T-helper 1 cell treated with Interleukin-12 subunit alpha and Interleukin-12 subunit beta and Interleukin-4 antibody, amounts not matched to agents 30 μg/mL and 1 μg/mL, for 36 hours (primary cell): ENCODE results near the gene SRGAP1.
"Not testable (repeated sequence)": the region's sequence is repeated elsewhere in the genome, so short reads cannot be mapped to it uniquely, and the experiment has no call there.

Experiments
- H3K27ac Mint-ChIP-seq: one replicate; pipeline ENCODE4 v1.8.0; 2021; ENCODE audit warnings: mild to moderate bottlenecking, mixed read lengths
- H3K27me3 Mint-ChIP-seq: one replicate; pipeline ENCODE4 v1.8.0; 2021; ENCODE audit warnings: low read depth, mixed read lengths
- H3K36me3 Mint-ChIP-seq: one replicate; pipeline ENCODE4 v1.8.0; 2021; ENCODE audit warnings: low read depth, mixed read lengths
- H3K4me1 Mint-ChIP-seq: one replicate; pipeline ENCODE4 v1.8.0; 2021; ENCODE audit warnings: low read depth, mixed read lengths
- H3K4me3 Mint-ChIP-seq: one replicate; pipeline ENCODE4 v1.8.0; 2021; ENCODE audit warnings: mild to moderate bottlenecking, moderate library complexity, mixed read lengths
- H3K9me3 Mint-ChIP-seq: one replicate; pipeline ENCODE4 v1.8.0; 2021; ENCODE audit warnings: mixed read lengths

The SRGAP1 gene

DNA sequence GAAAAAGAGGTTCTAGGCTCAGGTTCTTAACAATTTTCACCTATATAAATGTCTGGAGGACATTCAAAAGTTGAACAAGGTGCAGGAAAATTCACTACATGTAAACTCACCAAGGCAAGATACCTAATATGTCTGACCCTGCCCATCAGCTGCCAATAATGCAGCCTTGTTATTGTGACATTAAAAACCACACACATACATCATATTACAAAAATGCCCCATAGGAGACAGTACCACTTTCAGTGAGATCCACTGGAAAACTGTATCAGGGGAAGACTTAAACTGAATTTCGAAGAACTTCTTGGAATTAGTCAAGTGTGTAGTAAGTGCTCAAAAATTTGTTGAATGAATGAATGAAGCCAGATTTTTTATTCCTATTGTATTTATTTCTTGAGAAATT is 294.5 kb downstream of the SRGAP1 start:
- no peaks in the 10 kb centered on the region for H3K27me3 Mint-ChIP-seq
- H3K4me1 Mint-ChIP-seq: no peaks in the 10 kb centered on the region
- peaks cover 4% of the 10 kb centered on the region for H3K9me3 Mint-ChIP-seq
- H3K4me3 Mint-ChIP-seq: no peak overlapping the region
- H3K27ac Mint-ChIP-seq: no peak overlapping the region
- no peaks in the 10 kb centered on the region for H3K36me3 Mint-ChIP-seq

DNA sequence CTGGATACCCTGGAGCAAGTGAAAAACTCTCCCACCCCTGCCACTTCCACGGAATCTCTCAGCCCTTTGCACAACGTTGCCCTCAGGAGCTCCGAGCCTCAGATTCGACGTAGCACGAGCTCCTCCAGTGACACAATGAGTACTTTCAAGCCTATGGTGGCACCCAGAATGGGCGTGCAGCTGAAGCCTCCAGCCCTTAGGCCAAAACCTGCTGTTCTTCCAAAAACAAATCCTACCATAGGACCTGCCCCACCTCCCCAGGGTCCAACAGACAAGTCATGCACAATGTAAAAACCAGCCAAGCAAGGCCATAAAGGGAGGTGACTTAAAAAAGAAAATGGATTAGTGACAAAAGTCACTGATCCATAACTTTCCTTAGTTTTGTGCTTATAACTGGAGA is 297.9 kb downstream of the SRGAP1 start:
- H3K36me3 Mint-ChIP-seq: no peaks in the 10 kb centered on the region
- H3K27me3 Mint-ChIP-seq: no peaks in the 10 kb centered on the region
- no peaks in the 10 kb centered on the region for H3K4me1 Mint-ChIP-seq
- no peak overlapping the region for H3K27ac Mint-ChIP-seq
- H3K9me3 Mint-ChIP-seq: no peaks in the 10 kb centered on the region
- H3K4me3 Mint-ChIP-seq: no peak overlapping the region

DNA sequence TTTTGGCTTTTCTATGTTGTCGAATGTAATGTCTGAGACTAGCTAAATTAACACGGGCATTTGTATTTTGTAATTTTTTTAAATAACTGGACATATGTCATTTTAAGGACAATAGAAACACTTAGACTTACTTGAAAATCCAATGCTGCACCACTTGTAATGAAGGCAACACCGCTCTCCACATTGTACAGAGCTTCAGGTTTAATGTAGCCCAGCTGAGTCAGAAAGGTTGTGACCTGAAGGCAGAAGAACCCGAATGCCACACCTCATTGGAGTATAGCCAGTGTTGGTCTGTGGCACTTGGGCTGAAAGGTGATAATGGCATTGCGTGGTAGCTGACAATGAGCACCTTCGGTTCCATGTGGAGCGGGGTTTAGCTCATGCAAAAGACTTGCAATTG is 298.3 kb downstream of the SRGAP1 start:
- no peaks in the 10 kb centered on the region for H3K9me3 Mint-ChIP-seq
- H3K27ac Mint-ChIP-seq: no peak overlapping the region
- H3K4me3 Mint-ChIP-seq: no peak overlapping the region
- H3K4me1 Mint-ChIP-seq: no peaks in the 10 kb centered on the region
- H3K27me3 Mint-ChIP-seq: no peaks in the 10 kb centered on the region
- no peaks in the 10 kb centered on the region for H3K36me3 Mint-ChIP-seq

DNA sequence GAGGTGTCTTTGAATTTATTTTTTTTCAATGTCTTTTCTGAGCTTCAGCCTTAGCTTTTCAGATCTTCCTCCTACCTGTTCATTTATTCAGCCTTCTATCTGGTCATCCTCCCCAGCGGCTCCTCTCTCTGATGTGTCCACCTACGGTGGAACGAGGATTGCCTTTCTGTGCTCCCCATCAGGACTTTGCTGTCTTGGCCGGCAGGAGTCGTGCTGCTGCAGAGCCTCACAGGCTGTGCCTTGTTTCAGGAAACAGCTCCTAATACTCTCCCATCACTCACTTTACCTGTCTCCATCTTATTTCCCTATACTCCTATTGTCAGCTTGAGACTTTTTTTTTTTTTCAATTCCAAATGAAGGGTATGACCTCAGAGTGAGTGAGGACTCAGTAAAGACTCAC is 300.7 kb downstream of the SRGAP1 start:
- no peaks in the 10 kb centered on the region for H3K4me1 Mint-ChIP-seq
- no peak overlapping the region for H3K4me3 Mint-ChIP-seq
- H3K9me3 Mint-ChIP-seq: no peaks in the 10 kb centered on the region
- H3K27me3 Mint-ChIP-seq: no peaks in the 10 kb centered on the region
- no peak overlapping the region for H3K27ac Mint-ChIP-seq
- H3K36me3 Mint-ChIP-seq: no peaks in the 10 kb centered on the region

DNA sequence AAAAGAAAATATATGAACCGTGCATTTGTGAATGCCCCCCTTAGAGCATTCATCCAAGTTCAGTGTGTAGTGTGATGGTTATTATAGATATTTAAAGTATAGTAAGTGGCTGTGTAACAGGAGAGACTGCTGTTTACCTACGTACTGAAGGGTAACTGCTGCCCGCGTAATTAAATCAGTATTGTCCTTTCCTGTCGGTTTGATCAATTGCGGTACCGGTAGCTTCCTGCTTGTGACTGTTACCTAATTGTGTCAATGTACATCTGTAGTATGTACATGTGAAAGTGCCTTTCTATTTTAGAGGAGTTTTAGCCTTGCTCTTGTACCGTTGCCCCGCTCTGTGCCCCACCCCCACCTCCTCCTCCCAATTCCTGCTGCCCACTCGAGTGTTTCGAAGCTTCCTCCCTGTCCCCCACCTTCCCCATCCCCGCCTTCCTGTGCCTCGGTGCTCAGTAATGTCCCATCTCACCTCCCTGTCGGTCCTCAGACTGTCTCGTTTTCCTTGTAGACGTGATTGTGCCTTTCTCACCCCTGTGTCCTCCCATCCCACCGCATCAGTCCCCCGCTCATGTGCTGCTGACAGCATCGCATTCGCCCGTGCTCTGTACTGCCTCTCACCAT is 302.6 kb downstream of the SRGAP1 start:
- H3K36me3 Mint-ChIP-seq: no peaks in the 10 kb centered on the region
- no peak overlapping the region for H3K27ac Mint-ChIP-seq
- no peak overlapping the region for H3K4me3 Mint-ChIP-seq
- H3K4me1 Mint-ChIP-seq: no peaks in the 10 kb centered on the region
- no peaks in the 10 kb centered on the region for H3K9me3 Mint-ChIP-seq
- no peaks in the 10 kb centered on the region for H3K27me3 Mint-ChIP-seq

DNA sequence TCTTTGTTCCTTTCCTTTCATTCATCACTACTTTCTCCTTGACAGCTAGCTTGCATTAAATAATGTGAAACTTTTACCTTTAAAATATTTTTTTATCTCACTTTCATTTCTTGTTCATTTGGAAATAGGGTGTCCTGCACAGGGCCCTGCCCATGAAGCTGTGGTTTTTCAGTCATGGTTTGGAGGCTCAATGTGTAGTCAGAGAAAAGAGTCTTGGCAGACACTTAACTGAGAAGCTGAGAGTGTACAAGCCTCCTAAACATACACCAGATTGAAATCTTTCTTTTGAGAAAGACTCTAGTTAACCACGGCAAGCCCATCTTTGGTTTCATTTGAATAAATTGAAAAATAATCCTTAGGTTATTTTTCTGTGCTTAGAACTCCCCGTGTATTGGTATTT is 303.4 kb downstream of the SRGAP1 start:
- Mint-ChIP-seq H3K4me3 (no peak overlapping the region), H3K27ac (no peak overlapping the region)

DNA sequence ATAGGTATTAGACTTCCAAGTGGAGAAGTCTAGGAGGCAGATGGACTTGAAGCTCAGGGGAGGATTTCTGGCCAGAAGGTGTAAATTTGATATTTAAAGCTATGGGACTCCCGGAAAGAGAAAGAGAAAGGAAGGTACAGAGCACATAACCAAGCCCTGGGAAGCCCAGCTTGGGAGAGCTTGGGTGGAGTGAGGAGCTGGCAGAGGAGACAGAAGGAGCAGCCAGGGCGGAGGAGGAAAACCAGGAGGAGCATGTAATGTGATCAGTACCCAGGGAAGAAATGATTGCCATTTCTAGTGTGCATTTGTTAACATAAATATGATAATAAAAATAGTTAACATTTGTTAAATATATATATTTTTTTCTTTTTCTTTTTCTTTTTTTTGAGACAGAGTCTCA is 310.2 kb downstream of the SRGAP1 start:
- no peak overlapping the region for H3K4me3 Mint-ChIP-seq
- H3K9me3 Mint-ChIP-seq: no peaks in the 10 kb centered on the region
- no peaks in the 10 kb centered on the region for H3K27me3 Mint-ChIP-seq
- no peaks in the 10 kb centered on the region for H3K4me1 Mint-ChIP-seq
- H3K27ac Mint-ChIP-seq: no peak overlapping the region
- H3K36me3 Mint-ChIP-seq: no peaks in the 10 kb centered on the region

More for the DNA sequence above, 303.4 kb downstream of the SRGAP1 start:
- Mint-ChIP-seq H3K27me3 (no peaks in the 10 kb centered on the region), H3K36me3 (no peaks in the 10 kb centered on the region), H3K4me1 (no peaks in the 10 kb centered on the region), H3K9me3 (no peaks in the 10 kb centered on the region)

DNA sequence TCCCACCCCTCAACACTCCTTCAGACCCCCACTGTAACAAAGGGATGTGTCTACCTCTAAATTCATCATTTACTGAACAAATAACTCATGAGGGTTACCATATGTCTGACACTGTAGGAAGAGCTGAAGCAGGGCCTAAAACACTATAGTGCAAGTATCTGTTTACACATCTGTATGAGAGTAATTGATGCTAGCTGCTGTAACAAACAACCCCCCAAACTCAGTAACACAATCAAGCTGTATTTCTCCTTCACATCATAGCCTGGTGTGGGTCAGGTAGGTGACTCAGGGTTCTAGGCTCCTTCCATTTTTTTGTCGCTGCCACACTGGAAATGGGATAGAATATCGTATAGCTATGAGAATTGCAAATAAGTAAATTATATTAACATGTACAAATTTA is 312.6 kb downstream of the SRGAP1 start:
- no peak overlapping the region for H3K4me3 Mint-ChIP-seq
- no peaks in the 10 kb centered on the region for H3K27me3 Mint-ChIP-seq

DNA sequence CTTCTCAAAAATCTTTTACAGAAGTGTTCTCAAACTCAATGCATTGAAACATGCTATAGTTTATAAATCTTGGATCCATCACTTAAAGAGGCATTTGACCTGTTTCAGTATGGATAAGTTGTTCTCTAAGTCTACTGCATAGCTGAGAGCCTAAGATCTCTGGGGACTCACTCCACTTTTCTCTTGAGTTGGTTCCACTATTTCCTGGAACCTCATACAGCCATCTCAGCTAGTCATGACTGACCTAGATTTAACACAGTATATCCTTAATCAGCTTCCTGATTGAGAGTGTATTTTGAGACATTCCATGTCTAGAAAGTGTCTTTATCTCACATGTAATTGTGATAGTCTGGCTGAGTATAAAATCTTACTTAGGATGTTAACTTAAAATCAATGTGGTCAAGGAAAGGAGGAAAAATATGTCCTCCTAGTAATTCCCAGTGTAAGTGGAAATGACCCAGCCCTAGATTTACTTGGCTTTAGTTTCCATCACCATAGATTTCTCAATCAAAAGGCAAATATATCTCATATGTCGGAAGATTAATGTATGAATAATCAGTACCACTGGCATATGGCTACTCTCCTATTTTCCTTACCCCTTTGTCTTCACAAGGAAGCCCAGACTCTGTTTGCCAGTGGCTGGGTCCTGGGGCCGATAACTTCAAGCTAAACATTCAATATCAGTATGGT is 315.7 kb downstream of the SRGAP1 start:
- H3K4me1 Mint-ChIP-seq: no peaks in the 10 kb centered on the region
- no peaks in the 10 kb centered on the region for H3K27me3 Mint-ChIP-seq
- H3K36me3 Mint-ChIP-seq: no peaks in the 10 kb centered on the region
- no peak overlapping the region for H3K27ac Mint-ChIP-seq
- no peaks in the 10 kb centered on the region for H3K9me3 Mint-ChIP-seq
- H3K4me3 Mint-ChIP-seq: no peak overlapping the region

More for the DNA sequence above, 312.6 kb downstream of the SRGAP1 start:
- no peaks in the 10 kb centered on the region for H3K36me3 Mint-ChIP-seq
- no peaks in the 10 kb centered on the region for H3K4me1 Mint-ChIP-seq
- H3K27ac Mint-ChIP-seq: no peak overlapping the region
- no peaks in the 10 kb centered on the region for H3K9me3 Mint-ChIP-seq

DNA sequence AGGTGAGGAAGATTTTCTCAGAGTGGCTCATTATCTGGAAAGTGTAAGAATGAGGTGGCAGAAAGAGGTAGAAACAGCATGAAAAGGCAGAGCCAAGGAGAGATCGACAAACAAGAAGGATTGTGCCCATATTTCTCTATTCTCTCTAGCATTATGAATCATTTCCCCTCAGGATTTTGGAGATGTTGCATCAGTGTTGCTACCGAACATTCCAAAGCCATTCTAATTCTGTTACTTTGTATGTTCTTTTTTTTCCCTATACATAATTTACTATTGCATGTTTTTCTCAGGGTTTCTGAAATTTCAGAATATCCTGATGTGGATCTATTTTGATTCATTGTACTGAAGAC is 316.2 kb downstream of the SRGAP1 start:
- no peak overlapping the region for H3K4me3 Mint-ChIP-seq
- no peaks in the 10 kb centered on the region for H3K4me1 Mint-ChIP-seq
- H3K36me3 Mint-ChIP-seq: no peaks in the 10 kb centered on the region
- peaks cover 1% of the 10 kb centered on the region for H3K27me3 Mint-ChIP-seq
- H3K9me3 Mint-ChIP-seq: peaks cover 5% of the 10 kb centered on the region
- H3K27ac Mint-ChIP-seq: no peak overlapping the region

DNA sequence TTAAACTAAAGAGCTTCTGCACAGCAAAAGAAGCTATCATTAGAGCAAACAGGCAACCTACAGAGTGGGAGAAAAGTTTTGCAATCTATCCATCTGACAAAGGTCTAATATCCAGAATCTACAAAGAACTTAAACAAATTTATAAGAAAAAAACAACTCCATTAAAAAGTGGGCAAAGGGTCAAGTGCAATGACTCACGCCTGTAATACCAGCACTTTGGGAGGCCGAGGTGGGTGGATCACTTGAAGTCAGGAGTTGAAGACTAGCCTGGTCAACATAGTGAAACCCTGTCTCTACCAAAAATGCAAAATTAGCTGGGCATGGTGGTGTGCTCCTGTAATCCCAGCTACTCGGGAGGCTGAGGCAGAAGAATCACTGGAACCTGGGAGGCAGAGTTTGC is 322.1 kb downstream of the SRGAP1 start:
- H3K36me3 Mint-ChIP-seq, H3K27ac Mint-ChIP-seq, H3K27me3 Mint-ChIP-seq, H3K4me3 Mint-ChIP-seq, H3K9me3 Mint-ChIP-seq, H3K4me1 Mint-ChIP-seq: not testable (repeated sequence)

DNA sequence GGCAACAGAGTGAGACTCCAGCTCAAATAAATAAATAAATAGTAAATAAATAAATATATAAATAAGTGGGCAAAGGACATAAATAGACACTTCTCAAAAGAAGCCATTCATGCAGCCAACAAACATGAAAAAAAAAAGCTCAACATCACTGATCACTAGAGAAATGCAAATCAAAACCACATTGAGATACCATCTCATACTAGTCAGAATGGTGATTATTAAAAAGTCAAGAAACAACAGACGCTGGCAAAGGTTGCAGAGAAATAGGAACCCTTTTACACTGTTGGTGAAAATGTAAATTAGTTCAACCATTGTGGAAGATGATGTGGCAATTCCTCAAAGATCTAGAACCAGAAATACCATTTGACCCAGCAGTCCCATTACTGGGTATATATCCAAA is 322.5 kb downstream of the SRGAP1 start:
- not testable (repeated sequence) for H3K9me3 Mint-ChIP-seq, H3K27ac Mint-ChIP-seq, H3K27me3 Mint-ChIP-seq, H3K36me3 Mint-ChIP-seq, H3K4me1 Mint-ChIP-seq, H3K4me3 Mint-ChIP-seq

DNA sequence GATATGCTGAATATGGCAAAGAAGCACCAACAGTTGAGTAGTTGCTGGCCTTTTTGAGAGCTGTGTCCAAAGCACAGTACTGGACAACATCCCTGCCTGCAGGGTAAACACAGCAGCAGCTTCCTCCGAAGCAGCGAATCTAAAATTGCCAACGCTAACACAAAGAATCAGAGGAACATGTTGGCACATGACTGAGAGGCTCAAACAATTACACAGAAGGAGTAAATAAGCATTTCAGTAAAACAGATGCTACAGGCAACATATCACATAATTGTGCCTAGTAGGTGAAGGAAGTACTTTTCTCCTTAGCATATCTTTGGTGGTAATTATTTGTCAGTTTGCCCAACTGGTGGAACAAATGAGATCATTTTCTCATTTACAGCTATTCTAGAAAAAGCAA is 325.5 kb downstream of the SRGAP1 start:
- Mint-ChIP-seq H3K4me1 (no peaks in the 10 kb centered on the region), H3K4me3 (no peak overlapping the region), H3K27me3 (peaks cover 3% of the 10 kb centered on the region), H3K9me3 (peaks cover 6% of the 10 kb centered on the region), H3K27ac (no peak overlapping the region), H3K36me3 (no peaks in the 10 kb centered on the region)

DNA sequence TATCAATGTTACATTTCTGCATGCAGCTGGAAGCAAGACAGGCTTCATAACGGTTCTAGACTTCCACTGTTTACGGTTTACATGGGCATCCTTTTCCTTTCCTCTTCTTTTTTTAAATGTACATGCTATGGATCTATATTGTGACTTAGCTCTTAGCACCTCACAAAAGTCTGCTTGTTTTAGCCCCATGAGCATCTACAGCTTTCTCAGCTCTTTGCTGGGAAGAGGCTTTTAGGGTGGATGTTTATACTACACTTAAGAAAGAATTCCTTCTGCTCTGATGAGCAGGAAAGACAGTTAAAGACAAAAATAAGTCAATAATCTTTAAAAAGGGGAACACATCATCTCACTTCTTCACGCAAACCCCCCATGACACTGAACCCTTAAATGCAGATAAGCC is 326.2 kb downstream of the SRGAP1 start:
- Mint-ChIP-seq H3K4me1 (no peaks in the 10 kb centered on the region), H3K27me3 (peaks cover 2% of the 10 kb centered on the region), H3K36me3 (no peaks in the 10 kb centered on the region), H3K27ac (no peak overlapping the region), H3K9me3 (peaks cover under 1% of the 10 kb centered on the region), H3K4me3 (no peak overlapping the region)

DNA sequence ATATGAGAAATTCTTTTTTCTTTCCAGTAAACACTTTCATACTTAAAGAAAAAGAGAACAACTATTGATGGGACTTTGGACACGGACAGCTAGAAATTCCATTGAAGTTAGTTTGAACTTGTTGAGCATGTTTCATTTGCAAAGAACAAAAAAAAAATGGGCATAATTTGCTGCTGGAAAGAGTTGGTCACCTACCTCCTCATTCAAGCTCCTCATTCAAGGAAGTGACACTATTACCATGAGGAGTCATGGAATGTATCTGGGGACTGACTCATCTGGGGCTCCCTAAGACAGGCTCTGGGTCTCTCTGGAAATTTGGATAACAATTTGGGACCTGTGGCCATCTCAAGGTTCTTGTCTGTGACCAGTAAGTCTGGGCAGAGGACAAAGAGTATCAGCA is 327.2 kb downstream of the SRGAP1 start:
- Mint-ChIP-seq H3K9me3 (no peaks in the 10 kb centered on the region), H3K4me1 (no peaks in the 10 kb centered on the region), H3K27ac (no peak overlapping the region), H3K4me3 (no peak overlapping the region), H3K36me3 (no peaks in the 10 kb centered on the region), H3K27me3 (no peaks in the 10 kb centered on the region)
